Measurements from ENCODE around the gene ARL8B. TPM values are rescaled to one million over a fixed set of nuclear protein-coding genes. Genes with fewer than 3 reads are reported as not detected.

ARL8B gene
- total RNA-seq, 1 experiment from 2014 or later = 29.0 TPM

- H2AFZ ChIP-seq (ENCODE audit: low read length) = no peak overlapping the region
- peaks cover 8% of the 10 kb centered on the region for H3K79me1 ChIP-seq (ENCODE audit: insufficient read depth, low read depth, low read length, poor library complexity, severe bottlenecking)
- H3K14ac ChIP-seq (ENCODE audit: insufficient read depth, low read length) = no peak overlapping the region
- peaks cover 14 to 15% of the 10 kb centered on the region in 2 experiments for H3K4me1 Mint-ChIP-seq
- no peak overlapping the region for H2BK5ac ChIP-seq (ENCODE audit: insufficient read length, low read length)
- no peaks in the 10 kb centered on the region for H3K27me3 Mint-ChIP-seq (ENCODE audit: low read depth)
- 0 out of 7 replicates have a peak overlapping the region, but pooled peaks of 1 of the 3 experiments have one; percentile 28 for H3K27ac Mint-ChIP-seq
- no peak overlapping the region for H3T11ph ChIP-seq (ENCODE audit: low read length)
- no peaks in the 10 kb centered on the region for H3K27me3 ChIP-seq (ENCODE audit: insufficient read depth, low read length)
- H3K27ac ChIP-seq (ENCODE audit: insufficient read length, low read depth, low read length) = no peak overlapping the region
- H2BK15ac ChIP-seq (ENCODE audit: low read depth, low read length) = no peak overlapping the region
- H3K56ac ChIP-seq (ENCODE audit: insufficient read length, low read depth, low read length) = no peak overlapping the region
- no peak overlapping the region for H3K4me2 ChIP-seq (ENCODE audit: insufficient read depth, insufficient read length, low read length)
- peaks cover 27% of the 10 kb centered on the region; the same call in 1 of the 2 replicates for H3K79me2 ChIP-seq (ENCODE audit: insufficient read depth, low read length)
- H3K4ac ChIP-seq (ENCODE audit: low read depth, low read length) = no peak overlapping the region
- DNase-seq = no peak
- H4K20me1 ChIP-seq (ENCODE audit: control insufficient read depth, insufficient read depth, insufficient read length) = no peaks in the 10 kb centered on the region
- peak overlapping the region; percentile 64 to 98; a peak in 4 of 5 replicates for H3K4me3 Mint-ChIP-seq
- no CpG with 5 or more reads among the region's 12 CpGs for WGBS (ENCODE audit: extremely low coverage, insufficient read length, low lambda C conversion rate)
- H3K9me3 Mint-ChIP-seq = no peaks in the 10 kb centered on the region
- H2BK120ac ChIP-seq (ENCODE audit: low read depth, low read length, poor library complexity, severe bottlenecking) = no peak overlapping the region
- no peaks in the 10 kb centered on the region; the same call in 1 of the 2 replicates for H3K4me1 ChIP-seq (ENCODE audit: insufficient read depth, low read length)
- H3K18ac ChIP-seq (ENCODE audit: insufficient read length, low read depth, low read length) = no peak overlapping the region
- H4K8ac ChIP-seq (replicated peaks; ENCODE audit: insufficient read length, low read depth, low read length) = no peak overlapping the region
- H3K23me2 ChIP-seq (ENCODE audit: insufficient read length, low read depth, low read length, poor library complexity, severe bottlenecking) = peaks cover 10% of the 10 kb centered on the region
- no peak overlapping the region for H2BK20ac ChIP-seq (ENCODE audit: low read depth, low read length, poor library complexity, severe bottlenecking)
- TF ChIP-seq, protein P1, sequence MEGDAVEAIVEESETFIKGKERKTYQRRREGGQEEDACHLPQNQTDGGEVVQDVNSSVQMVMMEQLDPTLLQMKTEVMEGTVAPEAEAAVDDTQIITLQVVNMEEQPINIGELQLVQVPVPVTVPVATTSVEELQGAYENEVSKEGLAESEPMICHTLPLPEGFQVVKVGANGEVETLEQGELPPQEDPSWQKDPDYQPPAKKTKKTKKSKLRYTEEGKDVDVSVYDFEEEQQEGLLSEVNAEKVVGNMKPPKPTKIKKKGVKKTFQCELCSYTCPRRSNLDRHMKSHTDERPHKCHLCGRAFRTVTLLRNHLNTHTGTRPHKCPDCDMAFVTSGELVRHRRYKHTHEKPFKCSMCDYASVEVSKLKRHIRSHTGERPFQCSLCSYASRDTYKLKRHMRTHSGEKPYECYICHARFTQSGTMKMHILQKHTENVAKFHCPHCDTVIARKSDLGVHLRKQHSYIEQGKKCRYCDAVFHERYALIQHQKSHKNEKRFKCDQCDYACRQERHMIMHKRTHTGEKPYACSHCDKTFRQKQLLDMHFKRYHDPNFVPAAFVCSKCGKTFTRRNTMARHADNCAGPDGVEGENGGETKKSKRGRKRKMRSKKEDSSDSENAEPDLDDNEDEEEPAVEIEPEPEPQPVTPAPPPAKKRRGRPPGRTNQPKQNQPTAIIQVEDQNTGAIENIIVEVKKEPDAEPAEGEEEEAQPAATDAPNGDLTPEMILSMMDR (conservative IDR thresholded peaks at IDR 0.05) = no peak
- peaks cover 0 to 2% (median 2%) of the 10 kb centered on the region in 3 experiments; a peak in 1 of 7 replicates for H3K36me3 Mint-ChIP-seq (ENCODE audit: insufficient read depth in 1 of 3, low read depth in 3 of 3)
- H2BK12ac ChIP-seq (ENCODE audit: insufficient read length, low read depth, low read length) = no peak overlapping the region
- H4K5ac ChIP-seq (ENCODE audit: insufficient read length, low read depth, low read length) = no peak overlapping the region
- no peak overlapping the region for H2AK5ac ChIP-seq (ENCODE audit: insufficient read length, low read length)
- no peak overlapping the region for H3K9ac ChIP-seq (ENCODE audit: extremely low read depth, insufficient read length, low read length)
- no peak overlapping the region for H4K91ac ChIP-seq (ENCODE audit: insufficient read length, low read depth, low read length)
- no peaks in the 10 kb centered on the region for H3K9me3 ChIP-seq (ENCODE audit: control insufficient read depth, low read depth, low read length)
- H3K23ac ChIP-seq (ENCODE audit: insufficient read length, low read depth, low read length) = no peak overlapping the region
Measured at GRCh38 chr3:5123937-5124336, 1.8 kb downstream of the ARL8B start.
